ENCODE results near the gene ATP1A4.

ATP1A4 gene

GRCh38 chr1:160171354-160171753 lies 20.0 kb downstream of the ATP1A4 start:
- DNase-seq (ENCODE audit: low read depth in 2 of 2, low spot score in 1 of 2) = no peak

- DNase-seq (ENCODE audit: low read depth in 2 of 2, low spot score in 1 of 2) = no peak
These were observed 20.6 kb downstream of the ATP1A4 start for GRCh38 chr1:160171980-160172379.

- DNase-seq (ENCODE audit: low read depth in 2 of 2, low spot score in 1 of 2) = no peak
These were observed 25.8 kb downstream of the ATP1A4 start for GRCh38 chr1:160177231-160177630.

- DNase-seq (ENCODE audit: low read depth in 2 of 2, low spot score in 1 of 2) = no peak
These were observed 26.3 kb downstream of the ATP1A4 start for GRCh38 chr1:160177667-160178066.

- DNase-seq (ENCODE audit: low read depth in 2 of 2, low spot score in 1 of 2) = no peak
These were observed 27.3 kb downstream of the ATP1A4 start for GRCh38 chr1:160178731-160179130.

- no peak for DNase-seq (ENCODE audit: low read depth in 2 of 2, low spot score in 1 of 2)
These were observed 27.9 kb downstream of the ATP1A4 start for GRCh38 chr1:160179336-160179735.

GRCh38 chr1:160186246-160186645 lies 34.8 kb downstream of the ATP1A4 start:
- no peak for DNase-seq (ENCODE audit: low read depth in 2 of 2, low spot score in 1 of 2)

GRCh38 chr1:160186729-160187128 lies 35.3 kb downstream of the ATP1A4 start:
- no peak for DNase-seq (ENCODE audit: low read depth in 2 of 2, low spot score in 1 of 2)

GRCh38 chr1:160187407-160187806 lies 36.0 kb downstream of the ATP1A4 start:
- DNase-seq (ENCODE audit: low read depth in 2 of 2, low spot score in 1 of 2) = no peak

GRCh38 chr1:160188341-160188740 lies 36.9 kb downstream of the ATP1A4 start:
- DNase-seq (ENCODE audit: low read depth in 2 of 2, low spot score in 1 of 2) = no peak

GRCh38 chr1:160189649-160190625 lies 38.5 kb downstream of the ATP1A4 start, which contains the start of gene CASQ1:
Gene CASQ1, plus strand, starts transcription at chr1:160190575. Its CDS starts 177 bp downstream, at chr1:160190752.
- DNase-seq (ENCODE audit: low read depth in 2 of 2, low spot score in 1 of 2) = no peak

- DNase-seq (ENCODE audit: low read depth in 2 of 2, low spot score in 1 of 2) = no peak
These were observed 40.4 kb downstream of the ATP1A4 start for GRCh38 chr1:160191756-160192155.

GRCh38 chr1:160192234-160192633 lies 40.8 kb downstream of the ATP1A4 start:
- DNase-seq (ENCODE audit: low read depth in 2 of 2, low spot score in 1 of 2) = no peak

- DNase-seq (ENCODE audit: low read depth in 2 of 2, low spot score in 1 of 2) = peak; percentile 42 to 78
These were observed 41.9 kb downstream of the ATP1A4 start for GRCh38 chr1:160193091-160193819.

- DNase-seq (ENCODE audit: low read depth in 2 of 2, low spot score in 1 of 2) = no peak
These were observed 42.7 kb downstream of the ATP1A4 start for GRCh38 chr1:160193832-160194736.

GRCh38 chr1:160194737-160195059 lies 43.3 kb downstream of the ATP1A4 start:
- no peak for DNase-seq (ENCODE audit: low read depth in 2 of 2, low spot score in 1 of 2)

- no peak for DNase-seq (ENCODE audit: low read depth in 2 of 2, low spot score in 1 of 2)
These were observed 44.7 kb downstream of the ATP1A4 start for GRCh38 chr1:160196143-160196542.

GRCh38 chr1:160197231-160197630 lies 45.8 kb downstream of the ATP1A4 start:
- DNase-seq (ENCODE audit: low read depth in 2 of 2, low spot score in 1 of 2) = no peak

GRCh38 chr1:160200786-160201185 lies 49.4 kb downstream of the ATP1A4 start:
- DNase-seq (ENCODE audit: low read depth in 2 of 2, low spot score in 1 of 2) = no peak

GRCh38 chr1:160204526-160205241 lies 53.3 kb downstream of the ATP1A4 start:
- no peak for DNase-seq (ENCODE audit: low read depth in 2 of 2, low spot score in 1 of 2)

Measured in stimulated activated CD8-positive, alpha-beta memory T cell treated with anti-CD3 and anti-CD28 coated beads, Interleukin-4, amount 100 ng/mL, for 4 hours (primary cell).